ENCODE results near the gene RECQL5.

DNA sequence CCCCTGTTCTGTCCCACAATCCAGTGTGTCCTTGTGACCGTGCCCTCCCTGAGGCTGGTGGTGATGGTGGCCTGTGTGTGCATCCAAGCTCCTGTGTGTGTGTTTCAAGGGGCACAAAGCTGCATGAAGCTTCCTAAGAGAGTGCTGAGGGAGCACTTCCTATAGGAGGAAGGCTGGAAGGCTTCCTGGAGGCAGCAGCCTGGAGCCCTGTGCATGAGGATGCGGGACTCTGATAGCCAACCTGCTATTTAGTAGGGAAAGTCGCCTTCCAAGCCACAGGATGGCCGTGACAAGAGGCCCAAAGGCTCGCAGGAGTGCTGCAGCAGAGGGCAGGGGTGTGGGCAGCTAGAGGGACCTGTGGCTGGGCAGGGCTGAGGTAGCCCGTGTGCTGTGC is 71.0 kb downstream of the RECQL5 start:
- TF ChIP-seq, protein P1, sequence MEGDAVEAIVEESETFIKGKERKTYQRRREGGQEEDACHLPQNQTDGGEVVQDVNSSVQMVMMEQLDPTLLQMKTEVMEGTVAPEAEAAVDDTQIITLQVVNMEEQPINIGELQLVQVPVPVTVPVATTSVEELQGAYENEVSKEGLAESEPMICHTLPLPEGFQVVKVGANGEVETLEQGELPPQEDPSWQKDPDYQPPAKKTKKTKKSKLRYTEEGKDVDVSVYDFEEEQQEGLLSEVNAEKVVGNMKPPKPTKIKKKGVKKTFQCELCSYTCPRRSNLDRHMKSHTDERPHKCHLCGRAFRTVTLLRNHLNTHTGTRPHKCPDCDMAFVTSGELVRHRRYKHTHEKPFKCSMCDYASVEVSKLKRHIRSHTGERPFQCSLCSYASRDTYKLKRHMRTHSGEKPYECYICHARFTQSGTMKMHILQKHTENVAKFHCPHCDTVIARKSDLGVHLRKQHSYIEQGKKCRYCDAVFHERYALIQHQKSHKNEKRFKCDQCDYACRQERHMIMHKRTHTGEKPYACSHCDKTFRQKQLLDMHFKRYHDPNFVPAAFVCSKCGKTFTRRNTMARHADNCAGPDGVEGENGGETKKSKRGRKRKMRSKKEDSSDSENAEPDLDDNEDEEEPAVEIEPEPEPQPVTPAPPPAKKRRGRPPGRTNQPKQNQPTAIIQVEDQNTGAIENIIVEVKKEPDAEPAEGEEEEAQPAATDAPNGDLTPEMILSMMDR (IDR thresholded peaks at IDR 0.05): no peak
- no peak for TF ChIP-seq POLR2A (IDR thresholded peaks at IDR 0.05)
